ENCODE data around the gene LARP4B.

LARP4B gene

DNA sequence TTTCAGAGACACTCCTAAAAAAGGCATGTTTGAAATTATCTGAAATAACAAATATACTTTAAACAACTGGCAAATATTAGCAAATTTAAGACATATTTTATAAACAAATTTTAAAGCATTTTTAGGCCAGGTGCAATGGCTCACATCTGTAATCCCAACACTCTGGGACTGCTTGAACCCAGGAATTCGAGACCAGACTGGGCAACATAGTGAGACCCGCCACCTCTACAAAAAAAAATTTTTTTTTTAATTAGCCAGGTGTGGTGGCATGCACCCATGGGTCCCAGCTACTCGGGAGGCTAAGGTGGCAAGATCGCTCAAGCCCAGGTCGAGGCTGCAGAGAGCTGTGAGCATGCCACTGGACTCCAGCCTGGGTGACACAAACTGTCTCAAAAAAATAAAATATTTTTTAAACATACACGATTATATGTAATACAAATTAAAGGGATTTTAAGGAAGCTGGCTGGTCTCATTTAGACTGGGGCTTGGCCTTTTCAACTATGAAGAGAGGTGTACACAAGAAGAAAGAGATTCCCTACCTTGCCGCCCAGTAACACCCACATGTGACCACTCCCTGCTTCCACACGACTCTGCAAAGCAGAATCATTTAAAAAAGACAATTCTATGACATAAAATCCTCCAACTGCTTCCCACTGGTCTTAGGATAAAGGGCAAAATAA lies 7.5 kb downstream of the LARP4B start:
- no peak for DNase-seq

DNA sequence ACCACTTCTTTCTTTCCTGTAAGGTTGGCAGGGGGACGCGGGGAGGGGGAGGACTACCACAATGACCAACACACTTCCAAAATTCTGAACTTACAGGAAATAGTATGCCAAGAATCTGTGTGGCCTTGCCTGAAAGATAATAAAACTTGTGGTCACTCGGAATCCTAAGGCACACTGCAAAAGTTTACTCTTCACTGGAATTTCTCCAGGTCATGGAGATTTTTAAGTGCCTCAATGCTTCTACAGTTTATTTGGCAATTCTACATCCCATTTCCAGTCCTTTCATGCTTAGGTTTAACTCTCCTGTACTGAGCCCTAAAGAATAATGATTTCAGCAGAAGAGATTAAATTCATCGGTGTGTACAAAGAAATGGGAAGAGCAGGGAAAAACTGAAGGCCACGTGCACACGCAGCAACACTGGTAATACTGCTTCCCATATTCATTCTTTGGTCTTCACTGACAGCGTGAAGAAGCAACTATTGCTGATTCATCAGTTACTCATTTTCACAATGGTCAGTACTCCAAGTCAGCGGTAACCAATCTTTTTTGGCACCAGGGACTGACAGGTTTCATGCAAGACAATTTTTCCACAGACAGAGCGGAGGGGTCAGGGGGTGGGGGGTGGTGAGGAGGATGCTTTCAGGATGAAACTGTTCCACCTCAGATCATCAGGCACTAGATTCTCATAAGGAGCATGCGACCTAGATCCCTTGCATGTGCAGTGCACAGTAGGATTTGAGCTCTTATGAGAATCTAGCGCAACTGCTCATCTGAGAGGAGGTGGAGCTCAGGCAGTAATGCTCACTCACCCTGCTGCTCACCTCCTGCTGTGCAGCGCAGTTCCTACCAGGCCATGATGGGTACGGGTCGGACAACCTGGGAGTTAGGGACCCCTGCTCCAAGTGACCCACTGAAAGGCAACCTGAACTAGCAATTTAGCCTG lies 9.8 kb downstream of the LARP4B start:
- peak; percentile 60 for DNase-seq

DNA sequence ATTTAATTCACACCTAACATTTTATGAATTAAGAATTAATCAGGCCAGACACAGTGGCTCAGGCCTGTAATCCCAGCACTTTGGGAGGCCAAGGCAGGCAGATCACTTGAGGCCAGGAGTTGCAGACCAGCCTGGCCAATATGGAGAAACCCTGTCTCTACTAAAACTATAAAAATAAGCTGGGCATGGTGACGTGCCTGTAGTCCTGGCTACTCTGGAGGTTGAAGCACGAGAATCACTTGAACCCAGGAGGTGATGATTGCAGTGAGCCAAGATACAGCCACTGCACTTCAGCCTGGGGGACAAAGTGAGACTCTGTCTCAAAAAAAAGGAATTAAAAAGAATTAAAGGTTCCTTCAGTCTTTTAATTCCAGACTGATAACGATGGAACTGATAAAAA lies 11.1 kb downstream of the LARP4B start:
- no peak for DNase-seq

DNA sequence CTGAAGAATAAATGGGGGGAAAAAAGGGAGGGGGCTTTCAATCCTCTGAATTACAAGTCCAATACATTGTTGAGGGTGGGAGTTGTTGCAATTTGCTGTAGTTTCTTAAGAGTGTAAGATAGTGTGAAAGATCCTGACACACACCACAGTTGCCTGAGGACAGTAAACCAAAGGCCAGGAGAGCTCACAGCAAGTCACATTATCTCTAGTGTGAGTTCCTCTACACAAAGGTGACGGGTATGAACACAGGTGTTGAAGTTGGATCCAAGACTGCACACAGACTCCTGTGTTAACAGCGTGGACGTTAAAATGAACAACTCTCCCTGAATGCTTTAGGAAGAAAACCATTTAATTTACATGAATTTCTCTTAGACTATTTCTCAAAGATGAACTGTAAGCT lies 12.0 kb downstream of the LARP4B start:
- DNase-seq = no peak

DNA sequence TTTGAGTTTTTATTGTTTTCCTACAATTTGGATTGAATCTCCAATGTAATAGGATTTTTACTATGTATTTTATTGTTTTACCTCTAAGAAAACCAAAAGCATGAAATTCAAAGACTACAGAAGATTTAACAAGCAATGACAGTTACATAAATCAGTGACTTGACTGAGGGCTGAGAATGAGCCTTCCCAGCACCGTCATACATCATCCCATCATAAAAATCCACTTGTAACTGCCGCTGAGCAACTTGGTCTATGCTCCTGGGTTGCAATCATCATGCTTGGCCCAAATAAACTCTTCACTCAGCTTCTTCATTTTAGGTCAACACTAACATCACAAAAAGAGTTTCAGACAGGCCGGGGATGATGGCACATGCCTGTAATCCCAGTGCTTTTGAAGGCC lies 13.5 kb downstream of the LARP4B start:
- no peak for DNase-seq

DNA sequence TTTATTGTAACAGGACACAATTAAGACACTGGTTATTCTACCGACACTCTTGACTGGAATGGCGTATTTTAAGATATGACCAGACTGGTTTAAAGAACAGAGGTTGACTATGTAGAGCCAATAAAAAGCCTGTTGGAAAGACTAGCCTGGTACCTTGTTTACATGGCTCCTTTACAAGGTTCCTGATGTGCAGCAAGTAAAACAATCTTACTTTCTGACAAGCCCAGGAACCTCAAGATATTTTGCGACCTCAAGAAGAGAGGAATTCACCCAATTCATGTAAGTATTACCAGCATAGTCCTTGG lies 14.1 kb downstream of the LARP4B start:
- DNase-seq = no peak

DNA sequence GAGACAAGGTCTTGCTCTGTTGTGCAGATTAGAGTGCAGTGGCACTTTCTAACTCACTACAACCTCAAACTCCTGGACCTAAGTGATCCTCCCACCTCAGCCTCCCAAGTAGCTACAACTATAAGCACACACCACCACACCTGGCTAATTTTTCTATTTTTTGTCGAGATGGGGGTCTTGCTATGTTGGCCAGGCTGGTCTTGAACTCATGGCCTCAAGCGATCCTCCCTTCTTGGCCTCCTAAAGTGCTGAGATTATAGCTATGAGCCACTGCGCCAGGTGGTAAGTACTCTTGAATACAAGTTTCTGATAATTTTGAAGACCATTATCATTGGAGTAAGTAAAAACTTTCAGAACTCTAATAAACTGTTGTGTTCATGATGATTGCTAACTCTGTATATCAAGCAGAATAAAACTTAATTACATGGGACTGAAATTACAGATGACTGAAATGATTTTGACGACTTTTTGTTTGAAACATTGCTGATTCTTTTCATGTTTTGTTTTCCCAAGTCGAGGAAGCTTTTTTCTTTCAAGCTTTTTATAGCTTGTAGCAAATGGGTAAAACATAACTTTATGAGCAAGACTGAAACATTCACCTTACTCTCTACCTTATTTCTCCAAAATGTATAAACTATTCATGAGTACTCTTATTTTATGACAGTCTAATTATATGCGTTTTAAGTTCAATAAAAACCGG lies 14.6 kb downstream of the LARP4B start:
- DNase-seq = no peak

DNA sequence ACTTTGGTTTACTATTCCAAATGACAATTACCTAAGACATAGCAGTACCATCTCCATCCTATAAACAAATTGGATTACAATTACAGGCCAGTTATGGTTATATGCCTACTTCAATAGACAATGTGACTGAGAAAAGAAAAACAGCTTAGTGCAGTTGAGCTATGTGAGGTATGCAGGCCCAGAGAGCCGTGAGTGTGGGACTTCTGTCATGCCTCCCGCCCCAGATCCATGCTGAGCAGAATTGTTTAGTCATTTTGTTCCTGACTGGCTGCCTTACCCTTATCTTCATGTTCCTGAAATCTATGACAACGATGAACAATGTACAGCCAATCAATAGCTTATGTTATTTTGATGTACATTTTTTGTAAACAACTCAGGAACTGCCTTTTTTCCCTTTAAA lies 21.7 kb downstream of the LARP4B start:
- DNase-seq = peak; percentile 77

DNA sequence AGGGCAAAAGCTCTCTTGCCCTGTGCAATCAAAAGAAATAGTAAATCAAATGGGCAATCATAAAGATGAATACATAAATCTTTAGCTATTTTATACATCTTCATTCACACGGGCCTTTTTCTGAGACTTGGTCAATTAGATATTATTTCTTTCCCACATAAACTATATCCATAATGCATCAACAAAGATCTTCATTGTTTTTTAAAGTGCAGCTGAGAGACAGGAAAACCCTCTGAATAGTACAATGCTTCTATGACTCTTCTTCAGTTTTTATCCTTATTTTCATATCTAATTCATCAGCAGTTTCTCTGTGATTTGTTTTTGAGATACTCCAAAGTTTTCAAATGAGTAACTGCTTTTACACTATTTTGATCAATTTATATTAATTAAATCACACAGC lies 25.5 kb downstream of the LARP4B start:
- no peak for DNase-seq

DNA sequence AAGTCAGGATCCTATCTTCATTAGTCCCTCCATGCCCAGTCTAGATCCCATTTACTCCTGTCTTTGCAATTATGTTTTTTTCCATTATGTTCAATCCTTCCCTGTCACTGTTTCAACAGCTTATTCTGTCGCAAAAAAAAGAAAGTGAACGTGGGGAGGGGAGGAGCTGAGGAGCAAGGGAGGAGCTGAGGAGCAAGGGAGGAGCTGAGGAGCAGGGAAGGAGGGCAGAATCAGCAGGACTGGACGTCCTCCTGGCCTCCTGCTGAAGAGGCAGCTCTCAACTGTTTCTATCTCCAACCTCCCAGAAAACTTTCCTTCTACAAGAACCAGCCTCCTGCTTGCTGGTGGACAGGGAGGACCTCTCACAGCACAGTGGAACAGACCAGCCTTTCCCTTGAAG lies 26.0 kb downstream of the LARP4B start:
- no peak for DNase-seq

DNA sequence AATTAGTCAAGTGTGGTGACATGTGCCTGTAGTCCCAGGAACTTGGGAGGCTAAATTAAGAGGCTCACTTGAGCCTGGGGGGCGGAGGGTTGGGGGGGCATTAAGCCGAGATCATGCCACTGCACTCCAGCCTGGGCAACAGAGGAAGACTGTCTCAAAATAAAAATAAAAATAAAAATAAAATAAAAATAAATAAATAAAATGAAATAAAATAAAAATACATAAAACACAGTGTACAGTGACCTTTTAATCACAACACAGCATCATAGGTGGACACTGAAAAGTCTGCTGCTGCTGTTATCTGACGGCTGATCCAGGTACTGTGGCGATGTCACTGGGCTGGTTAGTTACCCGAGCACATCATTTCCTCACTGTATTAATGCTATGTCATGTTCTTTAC lies 27.1 kb downstream of the LARP4B start:
- no peak for DNase-seq

DNA sequence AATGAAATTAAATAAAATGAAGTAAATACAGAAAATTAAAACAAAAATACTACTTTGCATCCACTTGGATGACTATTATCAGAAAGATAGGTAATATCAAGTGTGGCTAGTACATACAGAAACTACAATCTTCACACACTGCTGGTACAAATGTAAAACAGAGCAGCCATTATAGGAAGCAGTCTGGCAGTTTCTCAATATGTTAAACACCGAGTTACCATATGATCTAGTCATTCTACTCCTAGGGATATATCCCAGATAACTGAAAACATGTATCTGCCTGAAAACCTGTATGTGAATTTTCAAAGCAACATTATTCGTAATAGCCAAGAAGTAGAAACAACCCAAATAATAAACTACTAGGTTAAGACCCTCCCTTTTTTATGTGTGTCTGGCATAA lies 33.4 kb downstream of the LARP4B start:
- no peak for DNase-seq

DNA sequence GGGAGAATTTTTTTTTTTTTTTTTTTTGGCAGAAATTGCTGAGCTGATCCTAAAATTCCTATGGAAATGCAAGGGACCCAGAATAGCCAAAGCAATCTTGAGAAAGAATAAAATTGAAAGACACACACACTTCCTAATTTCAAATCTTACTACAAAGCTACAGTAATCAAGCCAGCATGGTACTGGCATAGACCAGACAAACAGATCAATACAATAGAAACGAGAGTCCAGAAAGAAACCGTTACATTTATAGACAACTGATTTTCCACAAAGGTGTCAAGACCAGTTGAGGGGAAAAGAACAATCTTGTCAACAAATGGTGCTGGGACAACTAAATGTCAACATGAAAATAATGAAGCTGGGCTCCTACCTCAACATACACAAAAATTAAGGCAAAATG lies 34.5 kb downstream of the LARP4B start:
- DNase-seq = no peak

DNA sequence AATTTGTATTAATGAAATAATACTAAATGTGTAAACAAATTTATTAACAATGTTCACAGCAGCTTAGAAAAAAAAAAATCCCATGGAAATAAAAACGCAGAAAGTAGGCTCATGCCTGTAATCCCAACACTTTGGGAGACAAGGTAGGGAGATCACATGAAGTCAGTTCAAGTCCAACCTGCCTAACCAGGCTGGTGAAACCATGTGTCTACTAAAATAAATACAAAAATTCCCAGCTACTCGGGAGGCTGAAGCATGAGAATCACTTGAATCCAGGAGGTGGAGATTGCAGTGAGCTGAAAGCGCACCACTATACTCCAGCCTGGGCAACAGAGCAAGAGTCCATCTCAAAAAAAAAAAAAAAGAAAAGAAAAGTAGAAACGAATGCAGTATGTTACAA lies 36.2 kb downstream of the LARP4B start:
- no peak for DNase-seq

DNA sequence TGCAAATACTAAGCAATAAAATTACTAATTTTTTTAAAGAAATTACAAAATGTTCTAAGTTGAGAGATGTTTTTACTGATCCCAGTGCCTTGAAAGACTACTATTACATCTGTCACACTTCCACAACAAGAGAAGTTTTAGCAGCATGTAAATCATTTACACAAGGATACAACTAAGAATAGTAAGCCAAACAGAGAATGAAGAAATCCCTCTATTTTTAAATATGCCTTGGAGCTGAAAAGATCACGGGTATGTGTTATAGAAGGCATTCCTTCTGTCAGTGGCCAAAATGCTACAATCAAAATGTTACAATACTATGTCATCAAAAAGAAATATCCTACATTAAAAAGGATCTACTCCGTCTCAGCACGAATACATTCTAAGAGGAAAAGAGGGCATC lies 52.6 kb downstream of the LARP4B start:
- DNase-seq = no peak

DNA sequence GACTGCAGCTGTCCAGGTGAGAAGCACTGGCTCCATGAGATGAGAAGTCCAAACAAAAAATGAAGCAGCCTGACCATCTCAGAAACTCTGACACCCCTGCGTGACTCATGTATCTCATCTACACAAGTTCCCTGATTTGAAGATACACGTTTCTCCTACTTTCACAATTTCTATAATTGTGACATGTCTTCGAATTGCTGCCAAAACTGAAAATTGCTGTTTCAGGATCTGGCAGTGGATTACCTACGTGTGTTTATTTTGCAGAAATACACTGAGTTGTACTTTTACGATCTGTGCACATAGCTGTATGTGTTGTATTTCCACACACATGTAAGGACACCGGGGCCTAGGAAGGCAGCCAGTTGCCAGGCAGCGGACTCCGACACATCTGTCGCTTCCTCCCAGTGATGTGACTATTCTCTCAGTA lies 53.2 kb downstream of the LARP4B start:
- DNase-seq = no peak

DNA sequence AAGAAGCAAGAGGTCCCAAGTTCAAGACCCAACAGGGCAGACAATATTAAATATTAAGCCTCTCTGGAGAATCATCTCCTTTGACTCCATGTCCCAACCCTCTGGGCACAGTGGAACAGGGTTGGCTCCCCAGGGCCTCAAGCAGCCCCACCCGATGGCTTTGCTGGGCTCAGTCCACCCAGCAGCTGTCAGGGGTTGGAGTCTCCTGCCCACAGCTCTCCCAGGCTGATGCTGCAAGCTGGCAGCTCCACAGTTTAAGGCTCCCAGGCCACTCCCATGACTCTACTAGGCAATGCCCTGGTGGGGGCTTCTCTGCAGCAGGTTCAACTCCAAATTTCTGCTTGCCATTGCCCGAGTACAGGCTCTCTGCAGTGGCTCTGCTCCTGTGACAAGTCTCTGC lies 55.1 kb downstream of the LARP4B start:
- no peak for DNase-seq

DNA sequence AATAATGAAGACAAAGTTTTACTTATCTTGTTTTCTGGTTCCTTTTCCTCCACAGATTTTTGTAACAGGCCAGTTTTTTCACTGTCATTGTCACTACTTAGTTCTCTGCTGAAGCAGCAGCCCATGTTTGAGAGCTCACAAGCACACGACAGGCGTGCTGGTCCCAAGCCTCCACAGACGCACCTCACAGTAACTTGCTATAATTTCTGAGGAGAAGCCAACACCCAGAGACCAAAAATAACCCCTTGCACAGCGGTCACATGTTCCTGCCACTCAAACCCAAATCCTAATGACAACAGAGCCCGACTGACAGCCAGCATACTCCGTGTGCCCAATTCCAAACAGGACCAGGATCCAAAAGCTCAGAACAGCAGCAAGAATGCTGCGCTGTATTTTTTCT lies 58.5 kb downstream of the LARP4B start:
- no peak for DNase-seq

DNA sequence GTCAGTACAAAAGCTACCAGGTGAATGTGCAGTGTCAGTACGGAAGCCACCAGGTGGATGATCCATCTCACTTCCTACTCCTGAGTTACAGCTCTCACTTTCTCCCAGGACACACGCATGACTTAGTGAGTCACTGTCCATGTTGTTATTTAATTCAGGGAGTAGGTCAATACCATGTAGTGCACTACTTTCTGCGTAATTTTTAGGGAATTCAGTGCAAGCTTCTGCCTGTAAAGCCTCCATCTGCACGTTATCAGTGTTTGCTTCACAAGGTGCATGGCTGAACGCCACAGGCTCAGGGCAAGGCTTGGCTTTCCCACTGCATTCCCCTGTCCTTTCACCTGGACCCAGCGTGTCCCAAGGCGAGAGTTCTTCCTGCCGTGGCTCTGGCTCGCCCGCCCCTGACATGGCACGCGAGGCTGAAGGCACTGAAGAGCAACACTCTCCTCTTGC lies 59.5 kb downstream of the LARP4B start:
- DNase-seq = no peak

DNA sequence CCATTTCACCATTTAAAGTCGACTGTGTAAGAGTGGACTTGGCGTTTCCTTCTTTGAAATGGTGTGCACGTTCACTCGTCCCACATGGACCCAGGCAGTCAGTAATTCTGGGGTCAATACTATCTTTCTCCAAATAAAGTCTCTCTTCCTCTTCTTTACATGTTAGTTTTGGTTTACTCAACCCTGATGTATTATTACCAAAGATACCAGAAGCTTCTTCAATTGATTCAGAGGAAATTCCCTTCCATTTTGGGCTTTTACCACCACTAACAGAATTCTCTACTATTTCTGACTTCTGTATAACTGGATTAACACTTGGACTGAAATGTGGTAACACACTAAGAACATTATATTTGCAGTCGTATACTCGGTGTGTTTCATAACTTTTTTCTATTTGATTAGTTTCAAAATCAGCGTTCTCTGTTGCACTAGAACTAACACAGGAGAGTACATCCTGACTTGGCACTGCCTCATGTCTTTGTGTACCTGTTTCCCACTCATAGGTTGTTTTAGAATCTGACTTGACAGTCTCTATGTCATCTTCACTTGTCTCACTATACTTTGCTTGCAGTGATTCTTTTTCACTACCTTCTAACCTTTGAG lies 60.8 kb downstream of the LARP4B start:
- no peak for DNase-seq

DNA sequence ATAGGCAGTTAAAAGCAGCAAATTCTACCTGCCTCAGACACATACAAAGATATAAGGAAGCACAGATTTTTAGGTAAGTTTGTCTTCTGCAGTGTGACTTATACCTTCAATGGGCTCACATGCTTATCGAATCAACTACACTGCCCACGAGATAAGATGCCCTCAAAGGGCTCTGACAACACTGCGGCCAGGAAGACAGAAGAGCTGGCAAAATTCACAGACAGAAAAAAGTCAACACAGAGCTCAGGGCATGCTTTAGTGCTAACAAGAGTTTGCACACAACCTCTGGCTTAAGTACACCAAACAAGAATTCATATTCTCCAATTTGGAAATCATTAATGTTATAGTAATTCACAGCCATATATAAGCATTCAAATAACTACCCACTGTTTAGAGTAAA lies 62.3 kb downstream of the LARP4B start:
- no peak for DNase-seq

DNA sequence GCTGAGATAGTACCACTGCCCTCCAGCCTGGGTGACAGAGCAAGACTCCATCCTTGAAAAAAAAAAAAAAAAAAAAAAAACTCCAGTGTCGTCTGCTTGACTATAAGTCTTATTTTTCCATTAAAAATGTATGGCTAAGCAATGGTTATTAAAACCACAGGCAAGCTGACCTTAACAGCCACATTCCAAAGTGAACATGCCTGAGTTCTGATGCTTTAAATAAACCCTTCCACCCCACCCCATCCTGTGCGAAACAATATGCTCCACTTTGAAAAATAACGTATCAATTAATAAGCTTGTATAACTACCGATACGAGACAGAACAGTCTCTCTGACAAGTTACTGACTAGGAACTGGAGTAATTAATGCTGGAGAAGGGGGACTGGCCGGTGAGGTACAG lies 63.7 kb downstream of the LARP4B start:
- DNase-seq = peak; percentile 55

DNA sequence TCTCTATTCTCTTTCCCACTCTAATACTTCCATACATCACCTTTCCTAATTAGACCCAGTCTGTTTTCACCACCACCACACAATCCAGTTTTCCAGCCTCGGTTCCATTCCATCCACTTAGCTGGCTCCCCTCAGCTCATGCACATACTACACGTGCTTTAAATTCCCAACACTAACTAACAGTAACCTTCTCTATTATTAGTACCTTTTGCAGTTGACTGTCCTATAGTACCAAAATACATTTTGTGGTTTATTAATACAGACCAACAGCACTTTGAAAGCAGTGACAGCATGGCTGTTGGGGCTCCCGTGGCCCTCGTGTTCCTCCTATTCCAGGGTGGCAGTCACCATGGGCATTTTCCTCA lies 64.9 kb downstream of the LARP4B start:
- no peak for DNase-seq
